Type B pancreatic cell (in vitro differentiated cells): ENCODE results near the gene XRCC6. TPM values are rescaled to one million over a fixed set of nuclear protein-coding genes. Genes with fewer than 3 reads are reported as not detected.
"Not testable (repeated sequence)": the region's sequence is repeated elsewhere in the genome, so short reads cannot be mapped to it uniquely, and the experiment has no call there.

Source experiments
- DNase-seq: peaks from one replicate; pipeline ENCODE4 v3.0.0; 2021; ENCODE audit warnings: mixed read lengths; ENCODE audit not compliant: unreplicated experiment; ENCODE audit errors: extremely low spot score
- H3K27ac Mint-ChIP-seq: 2 replicates; pipeline ENCODE4 v1.8.0; 2021; ENCODE audit warnings: mild to moderate bottlenecking, mixed read lengths
- H3K27me3 Mint-ChIP-seq: 2 replicates; pipeline ENCODE4 v1.8.0; 2021; ENCODE audit warnings: mixed read lengths
- H3K36me3 Mint-ChIP-seq: 2 replicates; pipeline ENCODE4 v1.8.0; 2021; ENCODE audit warnings: mixed read lengths
- H3K4me1 Mint-ChIP-seq: one replicate; pipeline ENCODE4 v1.8.0; 2021; ENCODE audit warnings: mixed read lengths; ENCODE audit not compliant: unreplicated experiment
- H3K4me3 Mint-ChIP-seq: 2 replicates; pipeline ENCODE4 v1.8.0; 2021; ENCODE audit warnings: mild to moderate bottlenecking, mixed read lengths
- H3K9me3 Mint-ChIP-seq: 2 replicates; pipeline ENCODE4 v1.8.0; 2021; ENCODE audit warnings: mixed read lengths
- CTCF ChIP-seq: fragments of 200-600 bp; sonication (generic); conservative IDR thresholded peaks from 2 replicates; pipeline ENCODE4 v1.5.0; 2021; ENCODE audit warnings: antibody characterized with exemption, mild to moderate bottlenecking
- long read RNA-seq: library from polyadenylated mRNA; unstranded; transcript quantifications from one replicate; pipeline ENCODE4 v2.0.0, GENCODE V29; 2020
- total RNA-seq: library from RNA; stranded (reverse); gene quantifications from 2 replicates; pipeline ENCODE4 v1.2.1, GENCODE V29; 2021; ENCODE audit warnings: low replicate concordance

Gene XRCC6
- 234 and 302 TPM in 2 replicates for total RNA-seq
- long read RNA-seq, transcript XRCC6-205 (13 exons, 2,200 nt) = minor isoform, 10 of 2,861 reads
- long read RNA-seq, transcript XRCC6-206 (12 exons, 2,148 nt) = minor isoform, 7 of 2,861 reads
- long read RNA-seq, transcript XRCC6-202 (13 exons, 2,296 nt) = major isoform, 2,540 of 2,861 reads
- long read RNA-seq, transcript XRCC6-201 (12 exons, 2,709 nt) = minor isoform, 109 of 2,861 reads
- long read RNA-seq, partial matches to known transcripts = 92 of 2,861 reads
- long read RNA-seq, other reads (novel, unspliced or antisense) = 102 of 2,861 reads

DNA sequence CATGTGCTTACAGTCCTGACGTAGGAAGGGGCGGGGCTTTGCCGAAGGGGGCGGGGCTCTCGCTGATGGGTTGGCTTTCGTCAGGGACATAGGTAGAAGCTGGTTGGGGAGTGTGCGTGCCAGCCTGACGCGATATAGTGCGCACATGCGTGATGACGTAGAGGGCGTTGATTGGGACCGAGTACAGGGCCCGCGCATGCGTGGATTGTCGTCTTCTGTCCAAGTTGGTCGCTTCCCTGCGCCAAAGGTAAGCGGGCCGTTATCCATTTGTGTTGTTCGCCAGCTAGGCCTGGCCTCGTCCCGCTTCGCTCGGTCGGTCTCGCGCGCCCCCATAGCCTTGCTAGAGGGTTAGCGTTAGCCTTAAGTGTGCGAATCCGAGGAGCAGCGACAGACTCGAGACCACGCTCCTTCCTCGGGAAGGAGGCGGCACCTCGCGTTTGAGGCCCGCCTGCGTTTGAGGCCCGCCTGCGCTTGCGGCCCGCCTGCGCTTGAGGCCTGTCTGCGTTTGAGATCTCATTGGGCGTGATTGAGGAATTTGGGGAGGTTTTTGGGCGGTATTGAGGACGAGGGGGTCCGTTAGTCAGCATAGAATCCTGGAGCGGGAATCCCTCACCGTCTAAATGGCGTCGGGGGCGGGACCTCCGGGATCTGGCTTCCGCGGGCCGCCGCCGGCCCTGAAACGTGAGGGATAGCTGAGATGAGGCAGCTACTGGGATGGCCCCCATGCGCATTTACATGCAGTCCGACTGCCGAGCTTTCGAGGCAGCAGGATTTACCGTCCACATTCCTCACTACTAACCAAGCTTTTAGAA lies at the start of gene XRCC6:
Gene XRCC6, plus strand, starts transcription at position 197 of the 812 bp plus-strand sequence. CDS start 710 bp downstream, outside the sequence.
- peak within 1 kb of the TSS; percentile 95 for H3K4me3 Mint-ChIP-seq
- TF ChIP-seq CTCF = no peak
- H3K4me1 Mint-ChIP-seq = peaks cover 30% of the 10 kb centered on the region
- peak; percentile 100 for DNase-seq
- H3K27ac Mint-ChIP-seq = peak within 1 kb of the TSS; percentile 97
- H3K36me3 Mint-ChIP-seq = peaks cover 13% of the 10 kb centered on the region
- H3K9me3 Mint-ChIP-seq = no peaks in the 10 kb centered on the region
- no peaks in the 10 kb centered on the region for H3K27me3 Mint-ChIP-seq

- H3K9me3 Mint-ChIP-seq = no peaks in the 10 kb centered on the region
- H3K27me3 Mint-ChIP-seq = no peaks in the 10 kb centered on the region
- H3K4me3 Mint-ChIP-seq = no peak overlapping the region
- no peak for DNase-seq
- TF ChIP-seq CTCF = no peak
- H3K36me3 Mint-ChIP-seq = peaks cover 2% of the 10 kb centered on the region
- H3K4me1 Mint-ChIP-seq = peaks cover 13% of the 10 kb centered on the region
- no peak overlapping the region for H3K27ac Mint-ChIP-seq
These were observed 49.3 kb upstream of the XRCC6 start for GRCh38 chr22:41571786-41572185.

DNA sequence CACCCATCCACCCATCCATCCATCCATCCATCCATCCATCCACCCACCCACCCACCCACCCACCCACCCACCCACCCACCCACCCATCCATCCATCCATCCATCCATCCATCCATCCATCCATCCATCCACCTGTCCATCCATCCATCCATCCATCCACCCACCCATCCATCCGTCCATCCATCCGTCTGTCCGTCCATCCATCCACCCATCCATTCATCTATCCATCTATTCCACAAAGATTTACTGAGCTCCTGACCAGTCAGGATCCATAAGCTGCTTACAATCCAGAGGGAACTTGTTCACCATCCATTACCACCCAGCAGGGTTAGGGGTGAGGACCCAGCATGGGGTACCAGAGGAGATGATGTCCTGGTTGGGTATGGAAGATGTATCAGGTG lies 48.8 kb upstream of the XRCC6 start:
- DNase-seq, H3K9me3 Mint-ChIP-seq, H3K4me3 Mint-ChIP-seq, H3K36me3 Mint-ChIP-seq, H3K27me3 Mint-ChIP-seq, H3K27ac Mint-ChIP-seq: not testable (repeated sequence)
- H3K4me1 Mint-ChIP-seq = peaks cover 14% of the 10 kb centered on the region

DNA sequence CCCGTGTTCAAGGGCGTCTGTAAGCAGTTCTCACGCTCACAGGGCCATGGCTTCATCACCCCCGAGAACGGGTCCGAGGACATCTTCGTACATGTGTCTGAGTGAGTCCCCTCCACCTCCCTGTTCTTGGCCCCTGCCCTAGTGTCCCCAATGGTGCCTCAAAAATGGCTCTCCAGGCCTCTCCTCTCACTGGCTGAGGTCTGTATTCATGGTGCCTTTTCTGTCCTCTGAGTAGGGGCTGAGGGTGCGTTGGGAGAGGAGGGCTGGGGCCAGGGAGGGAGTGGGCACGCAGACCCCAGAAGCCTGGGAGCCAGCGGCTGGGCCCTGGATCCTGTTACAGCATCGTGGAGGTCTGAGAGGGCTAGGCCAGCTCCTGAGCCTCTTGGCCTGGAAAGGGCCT lies 47.4 kb upstream of the XRCC6 start:
- TF ChIP-seq CTCF = no peak
- Mint-ChIP-seq H3K4me3 (no peak overlapping the region), H3K4me1 (peaks cover 12% of the 10 kb centered on the region), H3K9me3 (no peaks in the 10 kb centered on the region), H3K27me3 (no peaks in the 10 kb centered on the region), H3K27ac (no peak overlapping the region), H3K36me3 (peaks cover 7% of the 10 kb centered on the region)
- DNase-seq = no peak

GRCh38 chr22:41574847-41575381 lies 46.2 kb upstream of the XRCC6 start:
- no peaks in the 10 kb centered on the region for H3K9me3 Mint-ChIP-seq
- no peak for DNase-seq
- no peaks in the 10 kb centered on the region for H3K27me3 Mint-ChIP-seq
- H3K36me3 Mint-ChIP-seq = peaks cover 7% of the 10 kb centered on the region
- H3K27ac Mint-ChIP-seq = no peak overlapping the region
- H3K4me3 Mint-ChIP-seq = no peak overlapping the region
- peaks cover 3% of the 10 kb centered on the region for H3K4me1 Mint-ChIP-seq
- TF ChIP-seq CTCF = no peak

- no peak for DNase-seq
- Mint-ChIP-seq H3K27ac (no peak overlapping the region), H3K27me3 (no peaks in the 10 kb centered on the region), H3K9me3 (no peaks in the 10 kb centered on the region), H3K4me3 (no peak overlapping the region), H3K4me1 (peaks cover 3% of the 10 kb centered on the region), H3K36me3 (peaks cover 7% of the 10 kb centered on the region)
- TF ChIP-seq CTCF = no peak
These were observed 45.6 kb upstream of the XRCC6 start for GRCh38 chr22:41575533-41575932.
